DND-41 (cell line): ENCODE results near the gene TBC1D26.

Source experiments
- ATAC-seq: fragments of 200-7000 bp; cut with Tn5 transposase; 3 replicates; pipeline ENCODE4 v1.9.1; 2021; ENCODE audit warnings: low read depth; ENCODE audit not compliant: insufficient read depth
- DNase-seq: peaks from one replicate; pipeline ENCODE4 v3.0.0-alpha.2; 2020
- H2AFZ ChIP-seq: 2 replicates; pipeline ENCODE4 v1.6.0; 2012; ENCODE audit warnings: low read depth, low read length
- H3K27ac ChIP-seq: 2 replicates; pipeline ENCODE4 v1.5.1; 2012; ENCODE audit warnings: low read length, inconsistent platforms
- H3K27me3 ChIP-seq: fragments of 200-600 bp; sonication (generic); 2 replicates; pipeline ENCODE4 v1.6.0; 2012; ENCODE audit warnings: low read length, mild to moderate bottlenecking, inconsistent platforms; ENCODE audit not compliant: insufficient read depth, poor library complexity
- H3K36me3 ChIP-seq: 2 replicates; pipeline ENCODE4 v1.5.1; 2012; ENCODE audit warnings: low read length, inconsistent platforms; ENCODE audit not compliant: insufficient read depth
- H3K4me1 ChIP-seq: 2 replicates; pipeline ENCODE4 v1.5.1; 2012; ENCODE audit warnings: mild to moderate bottlenecking, low read length; ENCODE audit not compliant: insufficient read depth
- H3K4me2 ChIP-seq: 2 replicates; pipeline ENCODE4 v1.6.0; 2012; ENCODE audit warnings: mild to moderate bottlenecking, moderate library complexity, low read length, inconsistent platforms; ENCODE audit not compliant: insufficient read depth
- H3K4me3 ChIP-seq, 2 experiments: fragments of 200-600 bp in 1 of 2; shearing (Covaris generic) in 1 of 2; 2 replicates each; pipeline ENCODE4 v1.5.1; 2012 to 2016; ENCODE audit warnings: inconsistent platforms in 2 of 2, low read length in 2 of 2, mild to moderate bottlenecking in 2 of 2, low read depth in 1 of 2, moderate library complexity in 1 of 2
- H3K79me2 ChIP-seq: 2 replicates; pipeline ENCODE4 v1.6.0; 2012; ENCODE audit warnings: low read length, inconsistent platforms; ENCODE audit not compliant: insufficient read depth
- H3K9ac ChIP-seq: 2 replicates; pipeline ENCODE4 v1.6.0; 2012; ENCODE audit warnings: low read depth, mild to moderate bottlenecking, inconsistent platforms, low read length, moderate library complexity
- H3K9me3 ChIP-seq: 2 replicates; pipeline ENCODE4 v1.5.1; 2012; ENCODE audit warnings: low read length, moderate library complexity, mild to moderate bottlenecking, inconsistent platforms; ENCODE audit not compliant: insufficient read depth, severe bottlenecking
- H4K20me1 ChIP-seq: 2 replicates; pipeline ENCODE4 v1.6.0; 2012; ENCODE audit warnings: low read length; ENCODE audit not compliant: insufficient read depth
- CTCF ChIP-seq: IDR thresholded peaks from 2 replicates; pipeline ENCODE4 v1.5.1; 2012; ENCODE audit warnings: borderline replicate concordance, low read length, moderate library complexity, mild to moderate bottlenecking; ENCODE audit not compliant: poor library complexity, severe bottlenecking; ENCODE audit errors: extremely low read depth
- EZH2 ChIP-seq: IDR thresholded peaks from 3 replicates; pipeline ENCODE4 v1.6.1; 2012; ENCODE audit warnings: borderline replicate concordance, low read depth, mild to moderate bottlenecking, moderate library complexity, low read length, inconsistent platforms; ENCODE audit not compliant: severe bottlenecking

Gene TBC1D26

GRCh38 chr17:15741624-15742023 is 9.5 kb downstream of the TBC1D26 start:
- H3K4me2 ChIP-seq = no peak overlapping the region
- H3K79me2 ChIP-seq = no peaks in the 10 kb centered on the region
- no peak overlapping the region for H2AFZ ChIP-seq
- peaks cover 4% of the 10 kb centered on the region for H3K27me3 ChIP-seq
- DNase-seq (no peak), ATAC-seq (no peak)
- no peaks in the 10 kb centered on the region for H3K36me3 ChIP-seq
- no peaks in the 10 kb centered on the region for H4K20me1 ChIP-seq
- no peak overlapping the region for H3K9ac ChIP-seq
- H3K27ac ChIP-seq = no peak overlapping the region
- H3K4me1 ChIP-seq = no peaks in the 10 kb centered on the region
- no peak overlapping the region for H3K4me3 ChIP-seq
- TF ChIP-seq CTCF = no peak
- H3K9me3 ChIP-seq = no peaks in the 10 kb centered on the region

DNA sequence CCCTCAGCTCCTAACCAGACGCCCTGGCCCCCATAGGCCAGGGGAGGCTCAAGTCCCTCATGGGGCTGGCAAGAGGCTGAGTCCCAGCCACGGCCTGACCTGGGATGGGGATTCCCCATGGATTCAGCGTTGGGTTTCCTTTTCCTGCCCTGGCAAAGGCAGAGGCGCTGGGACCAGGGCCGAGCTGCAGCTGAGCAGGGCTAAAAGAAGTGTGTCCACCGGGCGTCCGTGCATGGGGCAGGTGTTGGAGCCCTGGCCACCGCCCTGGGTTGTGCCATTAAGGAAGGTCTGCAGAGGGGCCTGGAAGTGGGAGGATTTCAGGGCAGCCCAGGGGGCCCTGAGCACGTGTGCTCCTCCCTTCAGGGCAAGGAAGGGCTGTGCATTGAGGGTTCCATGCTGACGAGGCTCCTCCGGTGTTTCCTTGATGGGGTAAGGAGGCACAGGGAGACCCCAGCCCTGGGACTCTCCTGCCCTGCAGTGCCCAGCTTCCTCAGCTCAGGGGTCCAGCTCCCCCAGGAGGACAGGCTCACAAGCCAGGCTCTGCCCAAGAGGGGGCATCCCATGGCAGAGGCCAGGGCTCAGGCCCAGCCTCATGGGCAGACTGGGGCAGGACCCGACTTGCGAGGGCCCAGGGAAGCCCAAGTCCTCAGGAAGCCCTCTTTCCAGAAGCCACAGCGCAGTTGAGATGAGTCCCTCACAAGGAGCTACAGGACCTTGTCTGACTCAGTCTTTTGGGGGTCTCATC is 10.1 kb downstream of the TBC1D26 start:
- H3K9ac ChIP-seq = no peak overlapping the region
- H3K4me2 ChIP-seq = no peak overlapping the region
- no peak overlapping the region for H3K27ac ChIP-seq
- no peak for ATAC-seq
- H3K9me3 ChIP-seq = no peaks in the 10 kb centered on the region
- no peak overlapping the region for H3K4me3 ChIP-seq
- no peak for TF ChIP-seq EZH2
- no peak for TF ChIP-seq CTCF
- no peaks in the 10 kb centered on the region for H3K36me3 ChIP-seq
- H2AFZ ChIP-seq = no peak overlapping the region
- H4K20me1 ChIP-seq = no peaks in the 10 kb centered on the region
- no peak for DNase-seq
- H3K79me2 ChIP-seq = no peaks in the 10 kb centered on the region
- peaks cover 4% of the 10 kb centered on the region for H3K27me3 ChIP-seq
- H3K4me1 ChIP-seq = no peaks in the 10 kb centered on the region

DNA sequence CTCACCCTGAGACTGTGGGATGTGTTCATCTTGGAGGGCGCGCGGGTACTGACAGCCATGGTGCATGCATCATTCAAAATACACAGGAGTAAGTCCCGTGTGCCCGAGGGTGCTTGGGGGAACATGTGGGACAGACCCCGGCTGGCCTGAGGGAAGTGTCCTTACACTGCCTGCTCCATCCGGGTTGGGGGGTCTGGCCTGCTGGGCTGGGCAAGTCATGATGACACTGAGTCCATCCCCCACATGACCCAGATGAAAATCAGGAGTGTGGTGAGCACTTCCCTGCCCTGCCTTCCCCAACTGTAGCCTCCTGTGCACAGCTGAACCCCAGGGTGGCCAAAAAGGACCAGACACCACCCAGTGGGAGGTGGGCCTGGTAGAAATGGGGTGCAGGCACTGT is 10.8 kb downstream of the TBC1D26 start:
- Histone ChIP-seq H3K9me3 (no peaks in the 10 kb centered on the region), H3K79me2 (no peaks in the 10 kb centered on the region), H3K4me1 (no peaks in the 10 kb centered on the region), H3K36me3 (no peaks in the 10 kb centered on the region), H3K4me2 (no peak overlapping the region), H3K9ac (no peak overlapping the region), H3K27ac (no peak overlapping the region), H3K4me3 (no peak overlapping the region), H3K27me3 (peaks cover 4% of the 10 kb centered on the region), H4K20me1 (no peaks in the 10 kb centered on the region), H2AFZ (no peak overlapping the region)
- ATAC-seq (no peak), DNase-seq (no peak)
- TF ChIP-seq EZH2 (no peak), CTCF (no peak)
